ENCODE measurements around the gene EIF2S1. TPM values are rescaled to one million over a fixed set of nuclear protein-coding genes. Genes with fewer than 3 reads are reported as not detected.

Gene EIF2S1
- total and polyA plus RNA-seq, 2 experiments from 2014 or later: 121 to 170 TPM

GRCh38 chr14:67396381-67396970 lies 36.3 kb downstream of the EIF2S1 start (continued):
- TF ChIP-seq, protein P1, sequence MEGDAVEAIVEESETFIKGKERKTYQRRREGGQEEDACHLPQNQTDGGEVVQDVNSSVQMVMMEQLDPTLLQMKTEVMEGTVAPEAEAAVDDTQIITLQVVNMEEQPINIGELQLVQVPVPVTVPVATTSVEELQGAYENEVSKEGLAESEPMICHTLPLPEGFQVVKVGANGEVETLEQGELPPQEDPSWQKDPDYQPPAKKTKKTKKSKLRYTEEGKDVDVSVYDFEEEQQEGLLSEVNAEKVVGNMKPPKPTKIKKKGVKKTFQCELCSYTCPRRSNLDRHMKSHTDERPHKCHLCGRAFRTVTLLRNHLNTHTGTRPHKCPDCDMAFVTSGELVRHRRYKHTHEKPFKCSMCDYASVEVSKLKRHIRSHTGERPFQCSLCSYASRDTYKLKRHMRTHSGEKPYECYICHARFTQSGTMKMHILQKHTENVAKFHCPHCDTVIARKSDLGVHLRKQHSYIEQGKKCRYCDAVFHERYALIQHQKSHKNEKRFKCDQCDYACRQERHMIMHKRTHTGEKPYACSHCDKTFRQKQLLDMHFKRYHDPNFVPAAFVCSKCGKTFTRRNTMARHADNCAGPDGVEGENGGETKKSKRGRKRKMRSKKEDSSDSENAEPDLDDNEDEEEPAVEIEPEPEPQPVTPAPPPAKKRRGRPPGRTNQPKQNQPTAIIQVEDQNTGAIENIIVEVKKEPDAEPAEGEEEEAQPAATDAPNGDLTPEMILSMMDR (conservative IDR thresholded peaks at IDR 0.05; ENCODE audit: low read depth in 2 of 2): no peak
- TF ChIP-seq ZNF114 (CRISPR knock-in tag; IDR thresholded peaks at IDR 0.05): no peak
- TF ChIP-seq EZH2phosphoT487 (IDR thresholded peaks at IDR 0.05; ENCODE audit: unreplicated experiment): no peak
- no peak for TF ChIP-seq ETS1 (IDR thresholded peaks at IDR 0.05)
- TF ChIP-seq REST (IDR thresholded peaks at IDR 0.05; ENCODE audit: unreplicated experiment): no peak
- TF ChIP-seq CREB1 (CRISPR knock-in tag; IDR thresholded peaks at IDR 0.05; ENCODE audit: low read depth): no peak

- Histone ChIP-seq H3K79me2 (replicated peaks; ENCODE audit: insufficient read depth) (no peaks in the 10 kb centered on the region), H3F3A (replicated peaks; ENCODE audit: low read depth) (no peaks in the 10 kb centered on the region), H3K27ac (ENCODE audit: low read depth) (no peak overlapping the region), H3K36me3 (ENCODE audit: insufficient read depth) (no peaks in the 10 kb centered on the region), H4K20me1 (replicated peaks; ENCODE audit: insufficient read depth) (no peaks in the 10 kb centered on the region), H3K4me3 (no peak overlapping the region), H2AFZ (no peak overlapping the region), H3K4me1 (ENCODE audit: insufficient read depth) (no peaks in the 10 kb centered on the region), H3K9me2 (ENCODE audit: insufficient read depth) (no peaks in the 10 kb centered on the region), H3K4me2 (no peak overlapping the region), H3K27me3 (ENCODE audit: insufficient read depth) (no peaks in the 10 kb centered on the region)
- no peaks in the 10 kb centered on the region for H3K9me3 Mint-ChIP-seq
- no peak for TF ChIP-seq ZNF114 (CRISPR knock-in tag; IDR thresholded peaks at IDR 0.05)
- peaks cover 4% of the 10 kb centered on the region for H3K4me1 Mint-ChIP-seq
- no peak for DNase-seq (ENCODE audit: low spot score)
- H3K27ac Mint-ChIP-seq: no peak overlapping the region
- no peaks in the 10 kb centered on the region for H3K36me3 Mint-ChIP-seq (ENCODE audit: low read depth)
- peaks cover 10% of the 10 kb centered on the region for H3K27me3 Mint-ChIP-seq (ENCODE audit: insufficient read depth, low read depth, poor library complexity)
- H3K4me3 Mint-ChIP-seq: no peak overlapping the region
- no peak for ATAC-seq
Observed at GRCh38 chr14:67397536-67397935, 37.4 kb downstream of the EIF2S1 start.

GRCh38 chr14:67400434-67400833 lies 40.3 kb downstream of the EIF2S1 start:
- H3K36me3 ChIP-seq (ENCODE audit: insufficient read depth): no peaks in the 10 kb centered on the region
- H3K27ac ChIP-seq (ENCODE audit: low read depth): no peak overlapping the region
- Mint-ChIP-seq H3K4me1 (peaks cover 4% of the 10 kb centered on the region), H3K27ac (no peak overlapping the region), H3K27me3 (ENCODE audit: insufficient read depth, low read depth, poor library complexity) (no peaks in the 10 kb centered on the region), H3K36me3 (ENCODE audit: low read depth) (no peaks in the 10 kb centered on the region), H3K4me3 (no peak overlapping the region), H3K9me3 (no peaks in the 10 kb centered on the region)
- DNase-seq (ENCODE audit: low spot score) (no peak), ATAC-seq (no peak)
- no peaks in the 10 kb centered on the region for H3K27me3 ChIP-seq (ENCODE audit: insufficient read depth)
- H3K79me2 ChIP-seq (replicated peaks; ENCODE audit: insufficient read depth): no peaks in the 10 kb centered on the region
- no peaks in the 10 kb centered on the region for H3K4me1 ChIP-seq (ENCODE audit: insufficient read depth)
- H3K4me2 ChIP-seq: no peak overlapping the region
- no peak overlapping the region for H3K4me3 ChIP-seq
- no peaks in the 10 kb centered on the region for H3F3A ChIP-seq (replicated peaks; ENCODE audit: low read depth)
- no peaks in the 10 kb centered on the region for H4K20me1 ChIP-seq (replicated peaks; ENCODE audit: insufficient read depth)
- TF ChIP-seq ZNF114 (CRISPR knock-in tag; IDR thresholded peaks at IDR 0.05): no peak
- no peak for TF ChIP-seq ETS1 (IDR thresholded peaks at IDR 0.05)
- TF ChIP-seq ZNF331 (CRISPR knock-in tag; IDR thresholded peaks at IDR 0.05; ENCODE audit: low read depth): no peak
- TF ChIP-seq EZH2 (IDR thresholded peaks at IDR 0.05; ENCODE audit: low read depth, unreplicated experiment): no peak
- TF ChIP-seq EZH2phosphoT487 (IDR thresholded peaks at IDR 0.05; ENCODE audit: unreplicated experiment): no peak
- TF ChIP-seq POLR2AphosphoS5 (IDR thresholded peaks at IDR 0.05; ENCODE audit: low read depth): no peak
- no peak overlapping the region for H2AFZ ChIP-seq
- no peaks in the 10 kb centered on the region for H3K9me2 ChIP-seq (ENCODE audit: insufficient read depth)

Measured in GM23338 (cell line).